Stimulated activated CD4-positive, alpha-beta T cell treated with anti-CD3 and anti-CD28 coated beads, Interleukin-1b, Interleukin-23, amount 100 ng/mL, for 24 hours (primary cell): ENCODE measurements around the gene SLAMF1.
A peak's percentile ranks its signal among the peaks of the same experiment; 100 is the strongest.
"Not testable (repeated sequence)": the region's sequence is repeated elsewhere in the genome, so short reads cannot be mapped to it uniquely, and the experiment has no call there.

Experiments
- DNase-seq, 4 experiments: peaks; one replicate each; pipeline ENCODE4 v3.0.0-alpha.2; 2020; ENCODE audit warnings: low read depth in 4 of 4, low spot score in 1 of 4

Gene SLAMF1

DNA sequence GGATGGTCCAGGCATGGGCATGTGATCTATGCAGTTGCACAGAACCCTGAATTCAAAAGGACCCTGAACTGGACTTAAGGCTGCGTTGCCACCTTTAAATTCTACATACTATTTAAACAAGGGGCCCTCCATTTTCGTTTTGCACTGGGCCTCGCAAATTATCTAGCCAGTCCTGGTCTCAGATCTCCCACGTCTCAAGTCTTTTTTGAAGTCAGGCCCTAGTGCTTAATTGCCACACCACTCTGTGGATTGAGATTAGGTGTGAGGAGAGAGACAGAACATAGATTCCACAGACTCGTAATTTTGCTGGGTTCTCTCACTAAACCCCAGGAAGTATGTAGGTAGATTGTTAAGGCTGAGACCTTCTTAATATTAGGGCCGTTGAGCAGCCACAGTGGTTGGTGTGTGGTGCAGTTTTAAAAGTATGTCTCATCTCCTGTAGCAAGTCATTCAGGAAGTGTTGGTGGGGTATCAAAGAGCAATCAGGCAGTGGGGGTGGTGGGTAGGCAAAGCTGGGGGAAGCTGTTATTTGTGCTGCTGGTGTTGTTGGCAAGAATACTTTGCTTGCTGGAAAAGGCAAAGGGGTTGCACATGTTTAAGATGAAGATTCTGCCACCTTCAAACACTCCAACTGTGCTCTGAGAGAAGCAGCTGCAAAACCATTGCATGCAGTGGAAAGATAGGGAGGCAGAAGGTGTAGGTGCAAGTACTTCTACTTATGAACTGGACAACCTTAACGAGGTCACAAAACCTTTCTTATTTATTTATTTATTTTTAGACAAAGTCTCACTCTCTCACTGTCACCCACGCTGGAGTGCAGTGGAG is 78.8 kb downstream of the SLAMF1 start:
- peak in 3 of 4 experiments; percentile 36 to 61 (median 42) for DNase-seq

DNA sequence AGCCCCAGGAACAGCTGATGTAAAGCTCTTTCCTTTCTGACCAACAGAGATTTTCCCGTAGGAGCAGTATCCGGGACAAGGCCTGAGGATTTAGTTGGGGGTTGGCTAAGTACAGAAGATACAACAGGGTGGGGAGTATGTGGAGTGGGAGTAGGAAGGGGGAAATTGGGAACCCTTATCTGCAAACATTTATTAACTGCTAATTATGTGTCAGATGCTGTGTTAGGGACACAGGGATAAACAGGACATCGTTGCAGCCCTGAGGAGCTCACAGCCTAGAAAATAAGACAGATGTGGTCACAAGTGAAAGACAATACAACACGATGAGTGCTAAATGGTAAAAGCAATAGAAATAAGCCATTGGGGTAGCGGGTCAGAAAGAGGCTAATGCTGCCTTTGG is 79.5 kb downstream of the SLAMF1 start:
- no peak for DNase-seq

DNA sequence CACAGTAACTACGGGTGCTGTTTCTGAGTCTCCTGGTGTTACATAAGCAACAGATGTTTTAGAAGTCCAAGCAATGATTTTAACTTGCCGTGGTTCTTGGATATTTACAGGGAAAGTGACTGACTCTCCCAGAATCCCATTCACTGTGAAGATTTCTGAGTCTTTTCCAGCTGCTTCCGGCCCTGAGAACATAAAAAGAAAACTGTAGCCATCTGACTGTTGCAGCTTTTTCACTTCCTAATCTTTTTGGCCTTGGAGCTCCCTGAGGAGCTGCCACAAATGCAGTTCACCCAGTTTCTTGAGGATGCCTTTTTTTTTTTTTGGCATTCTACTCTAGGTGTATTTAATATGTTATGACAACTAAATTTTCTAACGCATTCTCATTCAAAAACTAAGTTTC is 81.3 kb downstream of the SLAMF1 start:
- no peak for DNase-seq

DNA sequence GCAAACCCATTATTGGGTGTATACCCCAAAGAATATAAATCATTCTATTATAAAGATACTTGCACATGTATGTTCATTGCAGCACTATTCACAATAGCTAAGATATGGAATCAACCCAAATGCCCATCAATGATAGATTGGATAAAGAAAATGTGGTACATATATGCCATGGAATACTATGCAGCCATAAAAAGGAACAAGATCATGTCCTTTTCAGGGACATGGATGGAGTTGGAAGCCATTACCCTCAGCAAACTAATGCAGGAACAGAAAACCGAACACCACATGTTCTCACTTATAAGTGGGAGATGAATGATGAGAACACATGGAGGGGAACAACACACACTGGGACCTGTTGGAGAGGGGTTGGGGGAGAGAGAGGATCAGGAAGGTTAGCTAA is 83.6 kb downstream of the SLAMF1 start:
- not testable (repeated sequence) for DNase-seq

DNA sequence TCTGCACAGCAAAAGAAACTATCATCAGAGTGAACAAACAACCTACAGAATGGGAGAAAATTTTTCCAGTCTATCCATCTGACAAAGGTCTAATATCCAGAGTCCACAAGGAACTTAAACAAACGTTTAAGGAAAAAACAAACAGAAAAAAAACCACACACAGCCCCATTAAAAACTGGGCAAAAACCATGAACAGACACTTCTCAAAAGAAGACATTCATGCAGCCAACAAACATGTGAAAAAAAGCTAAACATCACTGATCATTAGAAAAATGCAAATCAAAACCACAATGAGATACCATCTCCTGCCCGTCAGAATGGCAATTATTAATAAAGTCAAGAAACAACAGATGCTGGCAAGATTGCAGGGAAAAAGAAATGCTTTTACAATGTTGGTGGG is 84.1 kb downstream of the SLAMF1 start:
- DNase-seq: not testable (repeated sequence)

DNA sequence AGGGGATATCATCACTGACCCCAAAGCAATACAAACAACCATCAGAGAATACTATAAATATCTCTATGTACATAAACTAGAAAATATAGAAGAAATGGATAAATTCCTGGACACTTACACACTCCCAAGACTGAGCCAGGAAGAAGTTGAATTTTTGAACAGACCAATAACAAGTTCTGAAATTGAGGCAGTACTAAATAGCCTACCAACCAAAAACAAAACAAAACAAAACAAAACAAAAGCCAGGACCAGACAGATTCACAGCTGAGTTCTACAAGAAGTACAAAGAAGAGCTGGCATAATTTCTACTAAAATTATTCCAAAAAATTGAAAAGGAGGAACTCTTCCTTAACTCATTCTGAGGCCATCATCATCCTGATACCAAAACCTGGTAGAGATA is 86.0 kb downstream of the SLAMF1 start:
- no peak for DNase-seq

DNA sequence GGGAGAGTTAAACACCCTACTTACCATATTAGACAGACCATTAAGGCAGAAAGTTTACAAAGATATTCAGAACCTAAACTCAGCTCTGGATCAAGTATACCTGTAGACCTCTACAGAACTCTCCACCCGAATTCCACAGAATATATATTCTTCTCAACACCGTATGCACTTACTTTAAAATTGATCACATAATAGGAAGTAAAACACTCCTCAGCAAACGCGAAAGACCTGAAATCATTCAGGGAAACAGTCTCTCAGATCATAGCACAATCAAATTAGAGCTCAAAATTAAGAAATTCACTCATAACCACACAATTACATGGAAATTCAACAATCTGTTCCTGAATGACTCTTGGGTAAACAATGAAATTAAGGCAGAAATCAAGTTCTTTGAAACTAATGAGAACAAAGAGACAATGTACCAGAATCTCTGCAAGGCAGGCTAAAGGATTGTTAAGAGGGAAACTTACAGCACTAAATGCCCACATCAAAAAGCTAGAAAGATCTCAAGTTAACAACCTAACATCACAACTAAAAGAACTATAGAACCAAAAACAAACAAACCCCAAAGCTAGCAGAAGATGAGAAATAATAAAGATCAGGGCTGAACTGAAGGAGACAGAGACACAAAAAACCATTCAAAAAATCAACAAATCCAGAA is 86.7 kb downstream of the SLAMF1 start:
- no peak for DNase-seq

DNA sequence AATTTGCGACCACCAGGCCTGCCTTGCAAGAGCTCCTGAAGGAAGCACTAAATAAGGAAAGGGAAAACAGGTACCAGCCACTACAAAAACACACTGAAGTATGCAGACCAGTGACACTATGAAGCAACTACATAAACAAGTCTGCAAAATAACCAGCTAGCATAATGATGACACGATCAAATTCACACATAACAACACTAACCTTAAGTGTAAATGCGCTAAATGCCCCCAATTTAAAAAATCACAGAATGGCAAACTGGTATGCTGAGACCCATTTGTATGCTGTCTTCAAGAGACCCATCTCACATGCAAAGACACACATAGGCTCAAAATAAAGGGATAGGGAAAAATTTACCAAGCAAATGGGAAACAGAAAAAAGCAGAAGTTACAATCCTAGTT is 87.4 kb downstream of the SLAMF1 start:
- not testable (repeated sequence) for DNase-seq

DNA sequence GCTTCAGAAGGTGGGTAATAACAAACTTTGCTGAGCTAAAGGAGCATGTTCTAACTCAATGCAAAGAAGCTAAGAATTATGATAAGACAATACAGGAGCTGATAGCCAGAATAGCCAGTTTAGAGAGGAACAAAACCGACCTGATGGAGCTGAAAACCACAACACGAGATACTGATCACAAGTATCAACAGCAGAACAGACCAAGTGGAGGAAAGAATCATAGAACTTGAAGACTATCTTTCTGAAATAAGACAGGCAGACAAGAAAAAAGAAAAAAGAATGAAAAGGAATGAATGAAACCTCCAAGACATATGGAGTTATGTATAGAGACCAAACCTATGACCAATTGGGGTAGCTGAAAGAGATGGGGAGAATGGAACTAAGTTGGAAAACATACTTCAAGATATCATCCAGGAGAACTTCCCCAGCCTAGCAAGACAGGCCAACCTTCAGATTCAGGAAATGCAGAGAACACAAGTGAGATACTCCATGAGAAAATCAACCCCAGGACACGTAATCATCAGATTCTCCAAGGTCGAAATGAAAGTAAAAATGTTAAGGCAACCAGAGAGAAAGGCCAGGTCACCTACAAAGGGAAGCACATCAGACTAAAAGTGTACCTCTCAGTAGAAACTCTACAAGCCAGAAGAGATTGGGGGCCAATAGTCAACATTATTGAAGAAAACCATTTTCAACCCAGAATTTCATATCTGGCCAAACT is 88.0 kb downstream of the SLAMF1 start:
- no peak for DNase-seq
